Measurements from ENCODE around the gene FARP1. TPM values are rescaled to one million over a fixed set of nuclear protein-coding genes. Genes with fewer than 3 reads are reported as not detected.

FARP1 gene
- total RNA-seq, 1 donor from 2014 or later: 289 TPM

GRCh38 chr13:98222816-98223215 lies 79.9 kb downstream of the FARP1 start:
- TF ChIP-seq CTCF (IDR thresholded peaks at IDR 0.05; ENCODE audit: unreplicated experiment): no peak
- Mint-ChIP-seq H3K9me3 (peaks cover 10% of the 10 kb centered on the region), H3K4me3 (no peak overlapping the region), H3K27ac (peak overlapping the region; percentile 60), H3K36me3 (peaks cover 20% of the 10 kb centered on the region), H3K27me3 (ENCODE audit: low read depth) (no peaks in the 10 kb centered on the region), H3K4me1 (peaks cover 76% of the 10 kb centered on the region)
- no peak for DNase-seq (ENCODE audit: low spot score in 2 of 2, unreplicated experiment in 2 of 2)

GRCh38 chr13:98223741-98224140 lies 80.8 kb downstream of the FARP1 start:
- Mint-ChIP-seq H3K4me1 (peaks cover 67% of the 10 kb centered on the region), H3K9me3 (peaks cover 16% of the 10 kb centered on the region), H3K36me3 (peaks cover 26% of the 10 kb centered on the region), H3K27ac (peak overlapping the region; percentile 92), H3K4me3 (no peak overlapping the region), H3K27me3 (ENCODE audit: low read depth) (no peaks in the 10 kb centered on the region)
- DNase-seq (ENCODE audit: low spot score in 2 of 2, unreplicated experiment in 2 of 2): no peak
- no peak for TF ChIP-seq CTCF (IDR thresholded peaks at IDR 0.05; ENCODE audit: unreplicated experiment)

- no peak for TF ChIP-seq CTCF (IDR thresholded peaks at IDR 0.05; ENCODE audit: unreplicated experiment)
- peak overlapping the region; percentile 75 for H3K27ac Mint-ChIP-seq
- no peak overlapping the region for H3K4me3 Mint-ChIP-seq
- DNase-seq (ENCODE audit: low spot score in 2 of 2, unreplicated experiment in 2 of 2): no peak
- peaks cover 64% of the 10 kb centered on the region for H3K4me1 Mint-ChIP-seq
- H3K9me3 Mint-ChIP-seq: peaks cover 20% of the 10 kb centered on the region
- H3K36me3 Mint-ChIP-seq: peaks cover 28% of the 10 kb centered on the region
- H3K27me3 Mint-ChIP-seq (ENCODE audit: low read depth): no peaks in the 10 kb centered on the region
These were observed 81.7 kb downstream of the FARP1 start for GRCh38 chr13:98224557-98224956.

- Mint-ChIP-seq H3K4me1 (peaks cover 57% of the 10 kb centered on the region), H3K9me3 (peaks cover 23% of the 10 kb centered on the region), H3K36me3 (peaks cover 34% of the 10 kb centered on the region), H3K27me3 (ENCODE audit: low read depth) (no peaks in the 10 kb centered on the region), H3K27ac (peak overlapping the region; percentile 75), H3K4me3 (no peak overlapping the region)
- DNase-seq (ENCODE audit: low spot score in 2 of 2, unreplicated experiment in 2 of 2): no peak
- TF ChIP-seq CTCF (IDR thresholded peaks at IDR 0.05; ENCODE audit: unreplicated experiment): no peak
These were observed 82.4 kb downstream of the FARP1 start for GRCh38 chr13:98225036-98225940.

DNA sequence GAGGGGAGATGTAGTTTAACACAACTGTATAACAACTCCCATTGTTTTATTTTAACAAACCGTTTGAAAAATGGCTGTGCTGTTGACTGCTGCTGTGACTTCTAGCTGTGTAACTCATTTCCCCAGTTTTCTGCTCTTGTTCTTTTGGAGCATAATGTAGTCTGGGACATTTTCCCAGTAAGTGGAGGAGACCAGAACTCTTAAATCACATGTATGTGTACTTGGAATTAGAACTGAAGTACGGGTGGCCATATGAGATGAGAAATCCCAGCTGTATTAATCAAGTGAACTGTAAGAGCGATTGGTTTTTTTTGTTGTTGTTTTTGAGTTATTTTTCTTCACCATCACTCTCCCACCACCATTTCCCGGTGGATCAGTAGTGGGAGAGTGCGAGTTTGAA lies 83.6 kb downstream of the FARP1 start:
- no peak for DNase-seq (ENCODE audit: low spot score in 2 of 2, unreplicated experiment in 2 of 2)
- Mint-ChIP-seq H3K27ac (peak overlapping the region; percentile 75), H3K4me3 (no peak overlapping the region), H3K36me3 (peaks cover 42% of the 10 kb centered on the region), H3K4me1 (peaks cover 46% of the 10 kb centered on the region), H3K27me3 (ENCODE audit: low read depth) (no peaks in the 10 kb centered on the region), H3K9me3 (peaks cover 29% of the 10 kb centered on the region)
- no peak for TF ChIP-seq CTCF (IDR thresholded peaks at IDR 0.05; ENCODE audit: unreplicated experiment)

Measured in mesothelial cell of epicardium (in vitro differentiated cells).